NCI-H82 treated with DMSO at 0.1 percent for 48 hours (cell line): ENCODE results near the gene PIGR.
A peak's percentile ranks its signal among the peaks of the same experiment; 100 is the strongest.

Source experiments
- DNase-seq: peaks from one replicate; lab custom pipeline; 2025; ENCODE audit not compliant: unreplicated experiment; lab: John Stamatoyannopoulos, UW

The PIGR gene

DNA sequence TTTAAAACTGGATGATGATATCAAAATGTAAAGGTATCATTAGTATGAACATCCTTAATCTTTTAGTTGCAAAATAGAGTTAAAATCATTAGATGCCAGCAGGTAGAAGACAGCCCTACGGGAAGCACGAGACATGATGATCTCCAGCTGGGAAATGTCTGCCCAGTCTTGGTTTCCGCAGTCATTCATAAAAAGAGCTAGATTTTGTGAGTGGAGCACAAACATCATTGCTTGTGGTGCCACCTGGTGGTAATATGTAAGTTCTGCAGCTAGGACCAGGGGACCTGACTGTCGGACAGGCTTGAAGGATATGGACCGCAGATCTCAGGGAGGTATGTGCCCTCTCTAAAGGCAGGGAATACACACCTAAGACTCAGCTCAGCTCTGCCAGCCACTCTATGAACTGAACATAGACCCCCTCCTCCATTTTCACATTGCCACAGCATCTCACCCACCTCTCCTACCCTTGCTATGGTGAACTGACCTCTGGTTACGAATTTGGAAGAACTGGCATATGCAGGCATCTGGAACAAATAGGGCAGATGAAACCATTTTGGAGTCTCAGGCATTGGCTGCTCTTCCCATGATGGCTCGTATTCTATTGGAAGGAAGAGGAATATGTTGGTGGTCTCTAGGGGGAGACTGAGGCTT, 33.7 kb downstream of the PIGR start:
- peak; percentile 47 for DNase-seq

DNA sequence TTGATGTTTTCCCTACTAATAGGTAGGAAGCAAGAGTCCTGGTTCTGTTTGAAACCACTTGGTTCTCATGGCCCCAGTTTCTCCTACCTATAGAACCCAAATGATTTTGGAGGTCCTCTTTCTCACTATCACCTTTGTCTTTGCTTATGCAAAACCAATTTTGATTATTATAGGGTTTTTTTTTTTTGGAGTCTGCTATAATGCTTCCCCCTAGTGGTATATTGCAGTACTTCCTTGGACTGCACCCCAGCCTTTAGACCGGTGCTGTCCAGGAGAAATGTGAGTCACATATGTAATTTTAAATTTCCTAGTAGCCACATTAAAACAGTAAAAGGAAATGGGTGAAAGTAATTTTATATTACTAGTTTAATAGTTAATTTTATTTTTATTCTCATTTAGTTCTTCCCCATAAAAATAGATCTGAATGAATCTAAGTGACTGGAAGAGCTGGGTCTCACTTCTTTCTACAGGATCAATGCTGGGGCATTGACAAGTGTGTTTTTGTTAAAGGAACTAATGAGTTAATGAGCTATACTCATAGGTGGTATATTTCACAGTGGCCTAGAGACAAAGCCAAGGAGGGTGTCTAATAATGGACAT, 35.1 kb downstream of the PIGR start:
- DNase-seq: peak; percentile 23

GRCh38 chr1:206909883-206910318, 36.4 kb downstream of the PIGR start:
- DNase-seq: no peak

- DNase-seq: no peak
These were observed 36.9 kb downstream of the PIGR start for GRCh38 chr1:206909161-206909882.

DNA sequence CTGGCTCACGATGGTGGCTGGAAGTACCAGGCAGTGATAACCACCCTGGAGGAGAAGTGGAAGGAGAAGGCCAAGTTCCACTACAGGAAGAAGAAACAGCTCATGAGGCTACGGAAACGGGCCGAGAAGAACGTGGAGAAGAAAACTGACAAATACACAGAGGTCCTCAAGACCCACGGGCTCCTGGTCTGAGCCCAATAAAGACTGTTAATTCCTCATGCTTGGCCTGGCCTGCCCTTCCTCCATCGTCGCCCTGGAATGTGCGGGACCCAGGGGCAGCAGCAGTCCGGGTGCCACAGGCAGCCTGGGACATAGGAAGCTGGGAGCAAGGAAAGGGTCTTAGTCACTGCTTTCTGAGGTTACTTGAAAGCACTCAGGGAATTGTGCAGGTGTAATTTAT, 38.2 kb downstream of the PIGR start:
- DNase-seq: no peak

- DNase-seq: peak; percentile 14
These were observed 38.8 kb downstream of the PIGR start for GRCh38 chr1:206907304-206907991.

DNA sequence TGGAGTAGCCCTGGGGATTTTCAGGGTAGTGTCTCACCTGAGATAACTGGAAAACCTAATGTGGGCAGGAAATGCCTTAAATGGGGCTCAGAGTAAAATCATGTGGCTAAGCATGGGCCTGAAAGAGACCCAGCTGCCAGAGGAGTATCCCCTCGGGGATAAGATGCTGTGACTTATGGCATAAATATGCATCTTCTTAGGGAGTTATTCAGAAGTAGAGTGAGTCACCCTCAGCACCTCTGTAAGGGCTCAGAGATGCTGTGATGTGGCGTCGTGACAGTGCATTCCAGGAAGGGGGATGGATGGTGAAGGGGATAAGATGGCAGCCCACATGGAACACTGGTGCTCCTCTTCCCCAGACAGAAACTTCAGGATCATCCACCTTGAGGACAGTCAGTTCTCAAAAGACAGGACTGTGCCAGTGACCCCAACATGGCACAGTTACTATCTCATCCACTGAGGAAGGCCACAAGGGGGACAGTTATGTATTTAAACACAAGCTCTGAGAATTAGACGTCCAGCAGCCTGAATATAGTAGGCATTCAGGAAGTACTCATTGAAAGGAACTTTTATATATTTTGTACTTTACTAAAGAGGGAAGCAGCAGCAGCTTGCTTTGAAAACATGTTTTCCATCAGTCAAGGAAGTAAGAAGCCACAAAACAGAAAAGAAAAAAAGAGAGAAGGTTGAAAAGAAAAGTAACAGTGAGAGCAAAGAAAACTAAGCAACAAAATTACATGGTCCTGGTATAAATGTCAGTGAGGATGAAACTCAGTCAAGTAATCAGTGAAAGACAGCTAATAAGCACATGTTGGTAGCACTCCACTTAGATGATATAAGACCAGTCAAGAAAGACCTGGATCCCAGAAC, 40.7 kb downstream of the PIGR start:
- no peak for DNase-seq

DNA sequence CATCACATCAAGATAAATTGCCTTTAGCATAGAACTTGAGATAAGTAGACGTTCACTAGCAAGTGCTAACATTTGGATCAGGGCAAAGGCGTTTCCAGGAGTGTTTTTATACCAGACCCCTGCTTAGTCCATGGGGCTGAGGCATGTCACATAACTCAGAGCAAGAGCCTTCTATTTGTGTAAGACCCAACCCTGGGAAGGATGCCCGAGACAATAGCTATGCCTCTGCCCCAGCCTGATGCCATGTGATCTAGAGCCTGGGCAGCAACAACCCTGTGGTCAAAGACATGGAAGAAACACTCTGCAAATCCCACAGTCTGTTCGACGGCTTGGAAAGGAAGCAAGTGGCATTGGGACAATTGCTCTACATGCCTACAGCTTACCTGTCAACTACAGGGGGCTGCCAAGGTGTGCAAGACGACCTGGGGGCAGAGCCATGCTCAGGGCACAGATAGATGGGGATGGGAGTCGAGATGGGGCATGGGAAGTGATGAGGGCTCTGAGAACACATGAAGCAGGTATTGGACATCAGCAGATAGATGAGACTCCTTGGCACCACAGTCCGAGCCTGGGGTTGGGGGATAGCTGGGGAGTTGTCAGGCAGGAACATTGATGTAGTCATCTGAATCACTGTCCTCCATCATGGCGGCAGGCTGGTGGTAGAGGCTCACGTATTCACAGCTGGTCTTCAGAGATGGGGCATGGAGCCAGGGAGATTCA, 41.7 kb downstream of the PIGR start:
- DNase-seq: no peak

- DNase-seq: no peak
These were observed 42.6 kb downstream of the PIGR start for GRCh38 chr1:206903687-206904086.

DNA sequence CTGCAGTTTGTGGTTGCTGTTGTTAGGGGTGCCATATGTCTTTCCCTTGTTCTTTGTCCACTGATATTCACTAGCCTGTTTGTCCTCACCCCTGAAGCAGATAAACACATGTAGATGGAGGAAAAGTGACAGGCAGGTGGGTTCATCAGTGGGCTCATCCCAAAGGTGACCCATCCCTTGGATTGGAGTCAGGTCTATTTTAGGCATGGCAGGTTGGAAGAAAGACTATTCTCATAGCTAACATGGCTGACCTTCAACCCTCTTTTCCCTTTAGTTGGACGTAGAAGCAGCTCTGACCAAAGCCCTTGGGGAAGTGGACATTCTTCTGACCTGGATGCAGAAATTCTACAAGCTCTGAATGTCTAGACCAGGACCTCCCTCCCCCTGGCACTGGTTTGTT, 43.6 kb downstream of the PIGR start:
- no peak for DNase-seq

DNA sequence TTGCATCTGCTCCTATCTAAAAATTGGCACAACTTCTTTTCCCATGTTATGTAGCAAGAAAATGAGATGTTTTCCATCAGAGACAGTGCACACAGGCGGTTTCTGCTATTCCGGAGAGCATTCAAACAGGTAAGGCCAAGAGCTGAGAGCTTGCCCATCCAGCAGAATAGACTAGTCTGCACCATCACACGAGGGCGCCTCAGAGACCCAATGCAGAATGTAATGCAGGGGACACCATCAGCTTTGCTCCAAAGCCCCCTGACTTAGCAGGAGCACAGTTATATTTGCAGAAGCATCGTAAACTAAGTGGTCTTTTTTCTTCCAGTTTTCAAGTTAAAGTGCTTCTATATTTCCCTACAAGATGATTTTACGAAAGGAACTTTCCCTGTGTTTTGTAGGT, 44.3 kb downstream of the PIGR start:
- no peak for DNase-seq

DNA sequence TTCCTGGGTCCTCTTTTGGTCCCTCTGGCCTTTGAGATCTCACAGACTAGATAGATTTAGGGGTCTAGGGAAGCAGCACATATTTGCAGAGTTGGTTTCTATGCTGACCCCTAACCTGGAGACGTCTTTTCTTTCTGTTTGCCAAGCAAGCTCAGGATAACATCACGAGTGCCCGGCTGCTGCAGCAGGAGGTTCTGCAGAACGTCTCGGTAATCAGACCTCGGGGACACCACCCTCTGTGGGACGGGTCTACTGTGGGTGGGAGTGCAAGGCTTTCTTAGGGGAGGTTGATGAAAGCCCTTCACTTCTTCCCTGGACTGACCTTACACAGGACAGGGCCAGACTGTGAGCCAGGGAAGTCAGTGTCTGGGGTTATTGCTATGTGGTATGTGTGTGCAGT, 46.1 kb downstream of the PIGR start:
- no peak for DNase-seq

DNA sequence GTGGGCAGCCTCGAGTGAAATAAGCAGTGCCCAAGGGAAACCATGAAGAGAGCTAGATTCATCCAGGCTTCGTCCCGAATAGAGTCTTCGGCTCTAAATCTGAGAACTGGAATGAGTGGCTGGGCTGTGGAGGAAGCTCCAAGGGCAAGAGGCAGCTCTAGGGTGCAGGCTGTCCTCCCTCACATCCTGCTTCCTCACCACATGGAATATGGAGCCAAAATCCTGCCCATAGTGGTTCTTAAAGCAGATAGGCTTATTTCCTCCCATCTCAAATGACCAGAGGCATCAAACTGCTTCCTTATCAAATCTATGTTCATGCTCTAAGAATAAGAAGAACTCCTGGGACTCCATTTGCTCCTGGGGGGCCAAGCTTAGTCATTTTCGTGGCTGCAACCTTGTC, 46.5 kb downstream of the PIGR start:
- DNase-seq: no peak

DNA sequence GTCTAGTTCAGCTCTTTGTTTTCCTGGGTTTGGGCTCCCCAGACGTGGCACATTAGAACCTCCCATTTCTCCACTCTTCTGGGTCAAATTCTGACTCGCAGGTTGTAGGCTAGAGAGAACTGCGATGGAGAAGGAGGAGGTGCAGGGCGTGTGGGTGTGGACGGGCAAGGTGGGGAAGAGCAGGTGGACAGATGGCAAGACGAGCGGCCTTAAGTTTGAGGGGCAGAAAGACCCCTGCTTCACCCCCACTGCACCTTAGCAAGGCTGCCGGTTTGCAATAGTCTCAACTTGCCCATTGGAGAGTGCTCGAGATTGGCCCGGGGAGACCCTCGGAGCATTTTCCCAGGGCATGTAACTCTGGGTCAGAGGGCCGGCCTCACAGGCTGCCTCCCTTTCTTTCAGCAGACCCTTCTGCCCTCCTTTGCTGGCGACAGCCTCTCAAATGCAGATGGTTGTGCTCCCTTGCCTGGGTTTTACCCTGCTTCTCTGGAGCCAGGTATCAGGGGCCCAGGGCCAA, 47.3 kb downstream of the PIGR start:
- no peak for DNase-seq

GRCh38 chr1:206898089-206898914, 48.0 kb downstream of the PIGR start:
- DNase-seq: no peak

- DNase-seq: no peak
These were observed 49.1 kb downstream of the PIGR start, which contains the start of gene IL24 for GRCh38 chr1:206897175-206897574. IL24 (plus strand) TSS chr1:206897443; CDS start chr1:206897833, 390 bp downstream.

DNA sequence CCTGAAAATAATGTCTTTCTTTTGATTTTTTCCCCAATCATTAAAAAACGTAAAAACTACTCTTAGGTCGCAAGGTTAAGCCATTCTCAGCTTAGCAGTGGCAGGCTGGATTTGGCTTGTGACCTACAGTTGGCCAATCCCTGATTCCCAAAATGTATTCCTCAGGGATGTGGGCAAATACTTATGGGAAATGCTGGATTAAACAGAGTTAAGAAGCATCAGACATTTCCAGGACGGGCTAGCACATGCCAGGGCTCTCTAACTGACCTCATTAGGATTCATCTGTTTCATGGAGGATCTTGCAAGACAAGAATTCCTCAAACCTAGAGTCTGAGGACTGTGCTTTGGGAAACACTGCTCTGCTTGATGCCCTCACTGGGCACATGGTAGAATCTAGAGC, 50.0 kb downstream of the PIGR start:
- peak; percentile 5 for DNase-seq

DNA sequence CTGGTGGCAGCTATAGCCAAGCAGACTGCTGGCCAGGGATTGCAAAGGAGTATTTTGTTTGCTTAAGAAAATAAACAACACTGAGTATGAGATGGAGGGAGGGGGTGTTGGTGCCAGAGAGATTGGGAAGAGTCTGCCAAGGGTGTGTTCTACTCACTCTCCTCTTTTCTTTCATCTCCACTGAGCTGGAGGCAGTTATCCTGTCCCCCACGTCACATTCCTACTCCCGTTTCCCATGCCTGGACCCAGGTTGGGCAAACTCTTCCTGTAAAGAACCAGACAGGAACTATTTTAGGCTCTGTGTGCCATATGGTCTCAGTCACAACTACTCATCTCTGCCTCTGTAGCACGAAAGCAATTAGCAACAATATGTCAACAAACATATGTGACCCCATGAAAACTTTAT, 50.4 kb downstream of the PIGR start:
- no peak for DNase-seq

DNA sequence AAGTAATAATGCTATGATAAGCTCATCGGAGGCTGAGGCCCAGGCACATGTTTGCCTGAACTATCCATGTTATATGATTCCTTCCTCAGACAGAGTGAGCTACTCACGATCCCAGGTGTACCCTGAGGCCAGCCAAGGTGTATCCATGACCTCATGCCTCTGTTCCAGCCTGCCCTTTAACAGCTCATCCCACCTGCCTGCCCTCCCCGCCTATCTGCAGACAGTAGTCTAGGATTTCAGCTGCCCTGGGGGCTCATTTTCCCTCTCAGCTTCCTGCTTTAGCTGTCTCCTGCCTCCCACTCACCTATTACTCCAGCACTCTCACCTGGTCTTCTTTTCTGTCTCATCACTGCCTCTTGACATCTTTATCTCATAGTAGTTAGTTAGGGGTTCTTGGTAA, 50.9 kb downstream of the PIGR start:
- no peak for DNase-seq
